ENCODE data around the gene CRB1. TPM values are rescaled to one million over a fixed set of nuclear protein-coding genes. Genes with fewer than 3 reads are reported as not detected.

The CRB1 gene
- total and polyA plus RNA-seq, 2 of the 8 experiments (the other 6 are each of a cell fraction or from before 2014, with no cell fraction given): 0.03 TPM; not detected in 1

DNA sequence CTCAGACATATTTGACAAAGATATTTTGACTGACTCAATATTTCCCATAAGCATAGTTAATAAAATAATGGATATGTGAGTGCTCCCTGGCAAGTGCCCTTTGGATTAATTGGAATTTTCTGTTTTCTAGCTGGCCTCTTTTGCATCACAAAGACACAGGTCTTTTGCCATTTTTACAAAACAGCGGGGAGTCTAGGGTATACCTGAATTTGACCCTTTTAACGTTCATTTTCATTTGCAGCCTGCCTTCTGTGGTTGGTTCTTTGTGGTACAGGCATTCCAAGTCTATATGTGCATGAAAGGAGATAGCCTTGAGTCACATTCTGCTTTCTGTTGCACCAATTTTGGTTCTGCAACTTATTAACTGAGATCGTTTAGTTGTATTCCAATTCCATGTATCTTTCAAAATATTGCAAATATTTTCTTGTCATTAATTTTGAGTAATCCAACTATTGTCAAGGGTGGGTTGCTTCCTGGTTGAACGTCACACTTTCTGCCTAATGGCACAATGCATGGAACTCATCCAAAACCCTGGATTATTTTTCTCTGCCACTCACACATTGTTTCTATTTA, 171.7 kb downstream of the CRB1 start:
- no peak overlapping the region for H2BK15ac ChIP-seq (ENCODE audit: low read length)
- no peak overlapping the region for H3K23ac ChIP-seq (ENCODE audit: insufficient read length)
- no peaks in the 10 kb centered on the region for H3K27me3 ChIP-seq (replicated peaks in 1 of 4; ENCODE audit: control insufficient read depth in 3 of 4, extremely low read depth in 1 of 4, insufficient read depth in 3 of 4, low read length in 3 of 4)
- H4K5ac ChIP-seq (ENCODE audit: insufficient read length, low read depth, low read length): no peak overlapping the region
- H3K4ac ChIP-seq (replicated peaks; ENCODE audit: insufficient read length, low read depth, low read length): no peak overlapping the region
- no peak overlapping the region for H2BK120ac ChIP-seq (replicated peaks; ENCODE audit: low read depth, low read length)
- no peaks in the 10 kb centered on the region for H3K36me3 ChIP-seq (ENCODE audit: control insufficient read depth in 2 of 4, insufficient read depth in 4 of 4, low read length in 3 of 4)
- H2AFZ ChIP-seq (ENCODE audit: low read length): no peak overlapping the region
- H3K79me1 ChIP-seq (ENCODE audit: low read depth, low read length): no peaks in the 10 kb centered on the region
- H2BK12ac ChIP-seq (ENCODE audit: low read depth, low read length): no peak overlapping the region; the same call in 1 of the 2 replicates
- POLR2A ChIA-PET (ENCODE audit: partially characterized antibody): no interaction called here
- no peak overlapping the region for H4K8ac ChIP-seq (ENCODE audit: extremely low read depth, insufficient read depth, low read length)
- H3K18ac ChIP-seq (ENCODE audit: extremely low read depth, low read length): 0 out of 2 replicates have a peak overlapping the region, but pooled peaks have one; percentile 10
- H3K9me3 ChIP-seq (ENCODE audit: insufficient read depth in 2 of 2, low read depth in 1 of 2, low read length in 1 of 2): no peaks in the 10 kb centered on the region
- TF ChIP-seq TCF12 (IDR thresholded peaks at IDR 0.05; ENCODE audit: low read depth, low read length) (no peak), EZH2 (IDR thresholded peaks at IDR 0.05; ENCODE audit: low read depth, low read length, severe bottlenecking) (no peak), HDAC2 (IDR thresholded peaks at IDR 0.05; ENCODE audit: borderline replicate concordance in 1 of 2, low read depth in 2 of 2, low read length in 2 of 2) (0 out of 4 replicates have a peak, but pooled peaks of 1 of the 2 experiments have one; percentile 24), ATF2 (IDR thresholded peaks at IDR 0.05; ENCODE audit: low read length) (no peak), POU5F1 (IDR thresholded peaks at IDR 0.05; ENCODE audit: low read depth, low read length) (peak; percentile 72; the same call in 1 of the 2 replicates), CHD2 (IDR thresholded peaks at IDR 0.05; ENCODE audit: low read length) (no peak), RNF2 (IDR thresholded peaks at IDR 0.05; ENCODE audit: borderline replicate concordance, low read depth, low read length, missing control alignments, poor library complexity, severe bottlenecking) (no peak)
- TF ChIP-seq, protein P1, sequence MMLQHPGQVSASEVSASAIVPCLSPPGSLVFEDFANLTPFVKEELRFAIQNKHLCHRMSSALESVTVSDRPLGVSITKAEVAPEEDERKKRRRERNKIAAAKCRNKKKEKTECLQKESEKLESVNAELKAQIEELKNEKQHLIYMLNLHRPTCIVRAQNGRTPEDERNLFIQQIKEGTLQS (IDR thresholded peaks at IDR 0.05; ENCODE audit: insufficient read depth, low read depth, low read length): no peak
- H3K23me2 ChIP-seq (ENCODE audit: low read depth, low read length): no peaks in the 10 kb centered on the region
- no peak overlapping the region for H4K91ac ChIP-seq (replicated peaks; ENCODE audit: insufficient read length, low read length)
- H3K79me2 ChIP-seq (ENCODE audit: control insufficient read depth in 1 of 2, insufficient read depth in 2 of 2, low read length in 2 of 2): no peaks in the 10 kb centered on the region
- H3K9ac ChIP-seq (replicated peaks in 1 of 4; ENCODE audit: extremely low read depth in 1 of 4, low read depth in 3 of 4, low read length in 3 of 4): no peak overlapping the region
- FAIRE-seq (peak; percentile 13), DNase-seq (ENCODE audit: low read depth in 1 of 2, low spot score in 2 of 2) (no peak)
- no peak overlapping the region for H2BK5ac ChIP-seq (ENCODE audit: low read depth, low read length)
- CTCF ChIA-PET (ENCODE audit: partially characterized antibody): interaction anchor here (0.6 to 2.0 kb wide), 2 partner anchors 40 to 333 kb away, joined by 3 to 8 read pairs; no protein-coding TSS in a partner anchor
- H3K4me1 ChIP-seq (replicated peaks in 1 of 4; ENCODE audit: control insufficient read depth in 3 of 4, insufficient read depth in 4 of 4, low read length in 3 of 4): peaks cover 2 to 32% (median 17%) of the 10 kb centered on the region in 4 experiments; a peak in 5 of 7 replicates
- 45% methylated on average over 4 of the region's 4 CpGs; no CpG with 5 or more reads in 1 of the 2 experiments for WGBS, 2 experiments (ENCODE audit: extremely low coverage in 1 of 2, insufficient coverage in 1 of 2, insufficient read length in 1 of 2, insufficient replicate concordance in 2 of 2, low coverage in 1 of 2, low lambda C conversion rate in 2 of 2, missing lambda C conversion rate in 1 of 2)
- H4K20me1 ChIP-seq (replicated peaks in 1 of 2; ENCODE audit: control insufficient read depth in 1 of 2, insufficient read depth in 2 of 2, low read length in 2 of 2): no peaks in the 10 kb centered on the region
- no peak overlapping the region for H2AK5ac ChIP-seq (ENCODE audit: low read depth, low read length)
- peak overlapping the region in 1 of 4 experiments; percentile 23; a peak in 1 of 8 replicates for H3K4me3 ChIP-seq (ENCODE audit: extremely low read depth in 1 of 4, insufficient read depth in 2 of 4, low read depth in 3 of 4, low read length in 4 of 4)
- H3K14ac ChIP-seq (ENCODE audit: insufficient read length): no peak overlapping the region
- H3K27ac ChIP-seq (ENCODE audit: low read depth, low read length): no peak overlapping the region
- no peak overlapping the region for H3K56ac ChIP-seq (replicated peaks; ENCODE audit: insufficient read length, low read depth, low read length)
- peak overlapping the region in 1 of 2 experiments; percentile 36; a peak in 1 of 4 replicates for H3K4me2 ChIP-seq (ENCODE audit: insufficient read depth in 1 of 2, low read depth in 2 of 2, low read length in 2 of 2)
- no peak overlapping the region for H2BK20ac ChIP-seq (ENCODE audit: low read length)
